ENCODE measurements around the gene MYO5B.
"Not testable (repeated sequence)": the region's sequence is repeated elsewhere in the genome, so short reads cannot be mapped to it uniquely, and the experiment has no call there.

Gene MYO5B

DNA sequence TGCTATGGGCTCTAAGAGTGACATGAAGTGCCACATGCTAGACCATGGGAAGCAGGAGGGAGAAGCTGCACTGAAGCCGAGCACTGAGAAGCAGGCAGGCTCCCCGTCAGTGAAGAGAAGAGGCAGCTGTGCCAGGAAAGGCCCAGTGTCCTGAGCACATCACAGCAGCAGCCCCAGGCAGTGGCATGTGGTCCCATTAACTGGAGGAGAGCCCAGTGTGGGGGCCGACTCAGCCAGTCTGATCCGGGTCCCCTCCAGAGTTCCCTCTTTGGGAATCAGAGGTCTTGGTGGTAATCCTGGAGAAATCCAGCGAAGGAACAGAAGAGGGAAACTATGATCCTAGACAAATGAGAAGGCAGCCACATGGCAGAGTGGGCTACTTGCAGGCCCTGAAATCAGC lies 284.9 kb downstream of the MYO5B start:
- DNase-seq, result no peak

DNA sequence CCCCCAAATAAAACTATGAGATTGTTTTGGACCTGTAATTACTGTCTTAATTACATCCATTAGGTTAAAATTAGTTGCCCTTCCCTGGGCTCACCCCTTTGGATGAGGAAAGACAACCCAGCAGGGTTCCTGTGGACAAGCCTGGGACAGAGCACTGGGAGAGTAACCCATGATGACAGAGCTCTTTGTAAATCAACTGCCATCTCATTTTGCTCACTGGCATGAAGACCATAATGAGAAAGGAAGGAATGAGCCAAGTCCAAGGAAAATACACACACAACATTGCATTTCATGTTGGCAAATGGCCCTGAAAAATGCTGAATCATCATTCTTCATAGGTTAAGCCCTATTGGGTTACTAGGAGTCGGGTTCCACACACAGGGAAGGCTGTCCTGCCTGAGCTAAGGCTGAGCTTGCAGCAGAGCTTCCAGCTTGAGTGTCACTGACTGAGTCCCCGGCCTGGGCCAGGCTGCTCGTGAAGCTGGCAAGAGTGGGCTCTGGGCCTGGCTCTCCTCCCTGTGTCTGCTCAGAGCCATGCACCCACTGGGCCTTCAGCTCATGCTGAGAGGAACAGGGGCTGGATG lies 287.5 kb downstream of the MYO5B start:
- no peak for DNase-seq

DNA sequence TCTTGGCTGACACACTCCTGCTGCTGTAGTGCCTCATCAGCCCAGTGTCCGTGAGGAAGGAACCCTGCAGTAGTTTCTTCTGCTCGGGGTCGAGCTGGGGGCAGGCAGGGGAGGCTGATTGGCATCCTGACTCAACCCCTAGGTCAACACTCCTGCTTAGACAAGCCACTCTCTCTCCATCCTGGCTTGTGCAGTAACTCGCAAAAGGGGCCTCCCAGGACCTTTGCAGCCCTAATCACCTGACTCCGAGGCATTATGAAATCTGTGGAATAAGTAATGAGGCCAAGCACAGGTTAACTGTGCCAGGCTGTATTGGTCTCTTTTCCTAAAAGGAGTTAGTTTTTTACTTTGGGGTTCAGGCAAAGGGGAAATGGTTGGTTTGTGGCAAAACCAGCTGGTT lies 289.2 kb downstream of the MYO5B start:
- DNase-seq, result no peak

DNA sequence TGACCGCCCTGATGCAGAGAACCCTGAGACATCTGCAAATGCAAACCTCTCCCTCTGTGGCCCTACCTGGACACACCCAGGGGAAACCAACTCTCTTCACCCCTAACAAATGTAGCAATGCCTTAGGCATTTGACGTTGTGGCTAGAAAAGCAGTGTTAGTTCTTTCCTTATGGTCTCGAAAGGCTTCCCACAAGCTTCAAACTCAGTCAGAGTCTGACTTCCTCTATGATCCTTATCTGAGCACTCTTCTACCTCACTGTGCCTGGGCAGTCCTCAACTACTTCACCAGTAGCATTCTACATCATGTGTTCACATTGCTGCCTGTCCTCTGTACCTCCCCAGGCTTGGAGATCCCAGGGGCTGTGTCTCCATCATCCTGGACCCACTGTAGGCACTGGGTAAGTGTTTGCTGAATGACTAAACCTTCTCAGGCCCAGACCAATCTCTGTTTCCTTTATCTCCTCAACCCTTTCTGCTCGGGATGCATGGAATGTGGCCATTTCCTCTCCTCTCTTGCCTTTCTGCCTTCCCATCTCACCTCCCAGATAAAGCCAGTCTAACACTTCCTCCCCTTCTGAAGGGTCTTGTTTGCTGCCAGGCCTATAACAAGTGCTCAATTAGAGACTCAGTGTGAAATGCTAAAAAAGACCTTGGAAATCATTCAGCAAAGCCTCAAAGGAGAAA lies 289.9 kb downstream of the MYO5B start:
- DNase-seq, result no peak

DNA sequence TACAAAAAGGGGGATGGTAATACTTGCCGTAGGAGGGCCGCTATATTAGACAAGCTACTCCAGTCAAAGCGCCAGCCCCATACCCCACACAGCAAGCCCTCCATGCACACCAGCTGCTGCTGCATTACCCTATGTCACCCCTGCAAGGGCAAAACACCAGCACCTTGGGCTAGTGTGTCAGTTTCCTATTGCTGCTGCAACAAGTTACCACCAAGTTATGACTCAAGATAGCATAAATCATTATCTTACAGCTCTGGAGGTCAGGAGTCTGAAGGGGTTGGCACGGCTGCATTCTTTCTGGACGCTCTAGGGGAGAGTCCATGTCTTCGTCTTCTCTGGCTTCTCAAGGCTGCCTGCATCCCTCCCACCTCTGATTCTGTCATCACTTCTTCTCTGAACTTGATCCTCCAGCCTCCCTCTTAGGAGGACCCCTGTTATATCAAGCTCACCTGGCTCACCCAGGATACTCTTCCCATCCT lies 293.0 kb downstream of the MYO5B start:
- no peak for DNase-seq

DNA sequence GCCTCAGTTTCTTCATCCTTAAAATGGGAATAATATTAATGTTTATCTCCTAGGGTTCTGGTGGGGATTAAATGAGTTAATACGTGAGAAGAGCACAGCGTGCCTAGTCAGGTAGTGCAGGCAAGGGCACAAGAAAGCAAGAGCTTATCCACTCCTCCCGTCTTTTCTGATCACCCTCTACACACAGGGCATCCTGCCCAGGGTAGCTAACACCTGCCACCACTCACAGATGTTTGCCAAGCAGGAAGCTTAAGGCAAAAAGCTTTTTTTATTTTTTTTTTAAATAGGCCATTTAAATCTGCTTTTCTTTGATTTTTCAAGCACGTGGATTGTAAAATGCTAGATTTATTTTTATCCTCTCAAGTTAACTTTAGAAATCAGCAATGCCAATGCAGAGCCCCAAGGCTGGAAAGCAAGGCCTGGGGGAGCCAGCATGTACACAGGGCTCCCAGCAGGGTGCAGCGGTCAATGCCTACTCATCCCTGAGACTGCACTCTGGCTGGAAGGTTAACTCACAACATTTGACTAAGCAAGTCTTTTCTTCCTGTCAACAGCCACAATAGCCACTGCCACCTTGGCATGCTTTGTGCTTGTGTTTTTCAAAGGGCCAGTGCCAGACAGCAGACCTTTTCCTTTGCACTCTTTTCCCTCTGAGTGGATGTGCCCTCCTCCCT lies 295.2 kb downstream of the MYO5B start:
- DNase-seq, result no peak

DNA sequence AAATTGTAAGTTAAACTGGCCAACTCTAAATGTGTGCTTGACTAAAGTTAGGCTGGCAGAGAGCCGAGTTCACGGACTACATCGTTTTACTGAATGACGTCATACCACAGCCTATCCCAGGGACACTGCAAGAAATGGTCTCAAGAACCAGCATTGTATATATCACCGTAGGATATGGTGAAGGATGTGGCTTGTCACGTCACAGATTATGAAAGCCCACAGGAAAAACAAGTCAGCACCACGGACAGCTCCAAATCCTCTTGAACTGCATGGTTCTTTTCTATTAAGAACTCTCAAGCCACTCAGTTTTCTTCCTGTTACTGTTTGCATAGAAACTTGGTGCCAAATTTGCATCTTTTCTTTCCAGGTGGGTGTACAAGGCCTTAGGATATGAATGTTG lies 296.5 kb downstream of the MYO5B start:
- DNase-seq, result peak; percentile 83

DNA sequence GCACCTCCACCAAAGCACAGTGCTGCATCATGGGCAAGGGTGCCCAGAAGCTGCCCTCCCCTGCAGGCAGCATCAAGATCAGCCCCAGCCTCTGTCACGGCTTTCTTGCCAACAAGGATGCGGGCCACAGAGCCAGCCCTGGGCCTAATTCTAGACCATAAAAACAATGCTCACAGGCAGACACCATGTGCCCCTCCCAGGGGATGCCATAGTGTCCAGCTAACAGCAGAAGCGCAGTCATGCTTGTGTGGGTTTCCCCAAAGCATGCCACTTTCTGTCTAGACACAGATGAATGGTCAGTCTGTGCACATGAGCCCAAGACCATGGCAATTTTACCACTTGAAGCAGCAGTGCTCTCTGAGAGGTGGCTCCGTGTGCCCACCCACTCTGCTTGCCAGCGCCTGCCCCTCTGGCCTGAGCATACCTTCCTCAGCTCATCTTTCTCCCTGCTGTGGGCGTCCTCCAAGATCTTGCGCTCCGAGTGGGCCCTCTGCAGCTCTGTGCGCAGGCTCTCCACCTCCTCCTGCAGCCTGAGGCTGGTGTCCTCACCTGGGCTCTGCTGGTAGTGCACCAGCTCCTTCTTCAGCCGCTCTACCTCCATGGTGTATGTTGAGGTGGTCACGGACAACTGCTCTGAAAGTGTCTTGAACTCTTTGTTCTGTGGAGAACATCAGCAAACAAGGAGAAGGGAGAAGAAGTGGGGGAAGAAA lies 300.3 kb downstream of the MYO5B start:
- no peak for DNase-seq

DNA sequence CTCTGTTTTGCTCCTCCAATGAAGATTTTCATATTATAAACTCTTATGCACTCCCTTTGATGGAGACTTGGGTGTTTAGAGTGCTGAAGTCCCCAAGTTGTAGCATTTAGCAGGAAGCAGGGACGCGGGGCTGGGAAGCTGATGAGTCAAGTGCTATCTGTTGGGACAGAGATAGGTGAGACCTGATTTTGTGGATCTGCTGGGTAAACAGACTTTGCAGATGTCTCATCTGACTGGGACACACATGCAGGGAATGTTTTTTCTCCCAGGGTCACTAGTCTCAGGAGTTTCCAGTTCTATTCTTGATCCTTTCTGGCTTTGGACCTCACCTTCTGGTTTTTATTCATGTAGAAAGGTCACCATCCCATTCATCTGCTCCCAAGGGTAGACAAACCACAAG lies 301.9 kb downstream of the MYO5B start:
- DNase-seq, result no peak

DNA sequence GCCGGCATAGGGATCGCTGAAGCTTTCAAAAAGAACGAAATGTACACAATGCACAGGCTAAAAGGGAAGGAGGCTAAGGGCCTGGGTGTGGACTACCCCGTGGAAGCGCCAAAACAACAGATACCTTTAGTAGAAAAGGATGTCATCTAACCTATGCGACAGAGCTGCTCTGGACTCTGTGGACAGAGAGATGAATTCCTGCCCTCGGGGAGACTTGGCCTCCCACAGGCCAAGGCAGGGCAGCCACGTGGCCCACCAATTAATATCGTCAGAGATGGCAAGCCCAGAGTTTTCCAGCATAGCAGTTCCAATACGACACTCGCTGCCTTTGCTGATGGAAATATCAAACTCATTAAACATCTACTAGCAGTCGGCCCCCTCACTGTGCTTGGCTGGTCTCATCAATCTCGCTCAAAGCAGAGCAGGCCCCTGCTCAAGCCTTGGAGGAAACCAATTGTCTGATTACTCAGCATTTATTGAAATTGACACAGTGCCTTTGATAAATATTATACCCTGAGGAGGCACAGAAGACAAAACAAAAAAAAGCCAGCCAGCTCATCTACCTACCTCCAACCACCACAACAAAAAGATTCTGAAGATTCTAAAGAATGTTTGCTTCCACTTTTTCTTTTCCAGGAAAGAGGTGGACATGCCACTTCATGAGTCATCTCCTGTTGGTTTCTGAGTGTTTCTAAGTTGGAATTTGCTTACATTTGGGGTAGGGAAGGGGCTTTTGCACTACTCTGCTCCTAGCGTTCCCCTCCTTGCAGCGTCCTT lies 302.6 kb downstream of the MYO5B start:
- DNase-seq, result peak; percentile 7

DNA sequence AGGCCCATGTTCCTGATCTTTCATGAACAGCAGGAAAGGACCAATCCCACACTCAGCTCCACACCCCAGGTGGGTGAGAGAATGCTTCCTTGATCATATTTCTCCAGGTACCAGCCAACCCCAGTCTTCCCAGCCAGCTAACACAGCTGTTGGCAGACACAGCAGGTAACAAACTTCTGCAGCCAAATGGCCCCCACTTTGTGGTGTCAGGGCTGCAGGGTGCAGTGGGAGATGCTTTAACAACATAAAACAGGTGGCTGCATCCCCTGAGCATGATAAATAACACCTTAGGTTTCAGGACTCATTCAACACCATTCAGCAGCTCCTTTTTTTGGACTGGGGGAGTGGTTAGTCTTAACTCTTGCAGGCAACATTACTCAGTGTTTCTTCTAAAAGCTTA lies 304.9 kb downstream of the MYO5B start:
- no peak for DNase-seq

DNA sequence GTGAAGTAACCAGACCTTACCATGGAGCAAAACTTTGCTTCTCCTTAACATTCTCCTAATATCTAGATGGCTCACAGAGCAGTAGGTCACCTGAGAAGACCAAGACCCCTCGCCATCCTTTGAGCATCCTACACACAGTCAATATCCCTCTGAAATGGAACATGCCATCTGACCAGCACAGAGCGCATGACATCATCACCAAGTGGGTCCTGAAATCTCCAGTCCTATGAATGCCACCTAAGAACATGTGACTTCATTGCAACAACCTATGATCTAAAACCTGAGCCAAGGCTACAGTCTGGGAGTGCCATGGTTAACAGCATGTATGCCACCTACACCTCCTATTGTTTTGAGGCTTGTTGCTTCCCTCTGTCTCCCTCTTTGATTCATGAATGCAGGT lies 305.4 kb downstream of the MYO5B start:
- DNase-seq, result not testable (repeated sequence)

DNA sequence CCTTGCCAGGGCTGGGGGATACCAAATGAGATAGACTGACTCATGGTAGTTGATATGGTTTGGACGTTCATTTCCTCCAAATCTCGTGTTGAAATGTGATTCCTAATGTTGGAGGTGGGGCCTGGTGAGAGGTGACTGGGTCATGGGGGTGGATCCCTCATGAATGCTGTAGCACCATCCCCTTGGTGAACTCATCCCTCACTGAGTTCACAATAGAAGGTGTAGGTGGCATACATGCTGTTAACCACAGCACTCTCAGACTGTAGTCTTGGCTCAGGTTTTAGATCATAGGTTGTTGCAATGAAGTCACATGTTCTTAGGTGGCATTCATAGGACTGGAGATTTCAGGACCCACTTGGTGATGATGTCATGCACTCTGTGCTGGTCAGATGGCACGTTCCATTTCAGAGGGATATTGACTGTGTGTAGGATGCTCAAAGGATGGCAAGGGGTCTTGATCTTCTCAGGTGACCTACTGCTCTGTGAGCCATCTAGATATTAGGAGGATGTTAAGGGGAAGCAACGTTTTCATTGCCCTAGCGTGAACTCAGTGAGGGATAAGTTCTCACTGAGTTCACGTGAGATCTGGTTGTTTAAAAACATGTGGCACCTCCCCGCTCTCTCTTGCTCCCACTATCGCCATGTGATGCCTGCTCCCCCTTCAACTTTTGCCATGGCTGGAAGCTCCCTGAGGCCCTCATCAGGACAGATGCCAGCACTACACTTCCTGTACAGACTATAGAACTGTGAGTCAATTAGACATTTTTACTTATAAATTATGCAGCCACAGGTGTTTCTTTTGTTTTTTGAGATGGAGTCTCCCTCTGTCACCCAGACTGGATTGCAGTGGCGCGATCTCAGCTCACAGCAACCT lies 307.8 kb downstream of the MYO5B start:
- no peak for DNase-seq

DNA sequence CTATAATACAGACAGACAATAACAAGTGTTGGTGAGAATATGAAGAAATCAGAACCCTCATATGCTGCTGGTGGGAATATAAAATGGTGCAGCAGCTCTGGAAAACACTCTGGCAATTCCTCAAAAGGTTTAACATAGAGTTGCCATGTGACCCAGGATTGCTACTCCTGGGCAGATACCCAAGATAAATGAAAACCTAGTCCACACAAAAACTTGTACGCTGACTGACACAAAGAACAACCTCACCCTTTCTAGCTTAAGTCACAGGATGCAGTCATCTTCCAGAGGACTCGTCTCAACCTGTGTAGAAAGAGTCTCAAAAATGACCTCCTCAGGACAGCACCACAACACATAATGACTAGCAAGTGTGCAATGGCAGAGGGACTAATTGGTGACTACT lies 310.0 kb downstream of the MYO5B start:
- DNase-seq, result no peak

DNA sequence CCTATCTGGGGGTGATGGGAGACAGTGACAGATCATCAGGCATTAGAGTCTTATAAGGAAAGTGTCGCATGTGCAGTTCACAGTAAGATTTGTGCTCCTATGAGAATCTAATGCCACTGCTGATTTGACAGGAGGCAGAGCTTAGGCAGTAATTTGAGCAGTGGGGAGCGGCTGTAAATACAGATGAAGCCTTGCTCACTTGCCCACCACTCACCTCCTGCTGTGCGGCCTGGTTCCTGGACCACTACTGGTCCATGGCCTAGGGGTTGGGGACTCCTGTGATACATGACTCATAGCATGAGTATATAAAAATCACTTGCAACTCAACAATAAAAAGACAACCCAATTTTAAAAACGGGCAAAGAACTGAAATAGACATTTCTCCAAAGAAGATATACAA lies 310.5 kb downstream of the MYO5B start:
- DNase-seq, result no peak

DNA sequence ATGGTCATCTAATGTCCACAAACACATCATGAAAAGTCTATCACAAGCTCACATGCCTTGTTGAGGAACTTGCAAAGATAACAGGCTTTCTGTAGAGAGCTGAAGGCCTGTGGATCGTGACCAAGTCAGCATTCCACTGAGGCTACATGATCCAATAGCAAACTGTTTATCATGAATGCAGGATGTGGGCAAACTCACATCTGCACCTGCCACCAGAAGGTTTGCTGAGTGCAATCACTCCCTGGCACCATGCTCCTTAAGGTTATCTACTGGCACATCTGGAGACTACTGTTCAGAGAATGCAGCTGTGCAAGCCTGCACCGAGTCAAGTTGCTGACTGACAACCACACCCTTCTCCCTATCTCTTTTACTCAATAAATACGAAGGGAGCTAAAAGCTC lies 314.3 kb downstream of the MYO5B start:
- DNase-seq, result peak; percentile 6

DNA sequence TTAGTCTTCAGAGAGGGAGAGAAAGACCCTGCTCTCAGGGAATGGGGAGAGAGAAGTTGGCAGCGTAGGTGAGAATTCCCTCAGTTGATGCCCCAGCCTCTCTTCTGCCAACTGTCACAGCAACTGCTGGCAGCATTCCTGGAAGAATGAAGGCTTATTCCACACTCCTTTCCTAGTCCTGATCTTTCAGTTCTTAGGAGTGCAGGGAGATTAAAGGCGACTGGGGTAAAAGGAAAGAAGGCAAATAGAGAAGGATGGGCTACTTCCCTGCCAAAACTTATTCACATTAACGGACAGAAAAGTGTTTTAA lies 315.7 kb downstream of the MYO5B start:
- DNase-seq, result no peak

DNA sequence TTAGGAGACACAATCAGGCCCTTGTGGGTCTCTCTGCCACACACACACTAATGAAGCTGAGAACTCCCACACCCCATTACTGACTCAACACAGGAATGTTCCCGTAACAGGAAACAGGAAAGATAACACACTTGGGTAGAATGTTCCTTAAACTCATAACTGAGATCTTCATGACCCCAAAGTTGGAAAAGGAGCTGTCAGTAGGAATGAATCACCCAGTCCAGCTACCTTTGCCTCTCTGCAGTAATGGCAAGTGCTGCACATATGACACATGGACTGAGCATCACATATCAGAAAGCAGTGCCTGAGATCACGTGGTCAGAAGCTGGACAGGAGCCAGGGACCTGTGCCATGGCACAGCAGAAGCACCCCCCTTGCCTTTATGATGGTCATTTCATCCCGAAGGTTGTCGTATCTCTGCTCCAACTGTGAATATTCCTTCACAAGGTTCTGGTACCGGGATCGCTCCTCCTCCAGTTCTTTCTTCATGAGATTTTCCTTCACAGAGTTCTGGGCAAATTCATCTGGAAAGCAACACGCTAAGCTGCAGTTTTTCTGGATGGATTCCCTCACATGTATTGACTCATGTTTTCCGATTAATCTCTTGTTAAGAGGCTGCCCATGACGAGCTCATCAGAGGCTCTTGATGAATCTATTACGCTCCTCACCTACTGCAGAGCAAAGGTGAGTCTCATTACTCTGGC lies 316.2 kb downstream of the MYO5B start:
- DNase-seq, result no peak

DNA sequence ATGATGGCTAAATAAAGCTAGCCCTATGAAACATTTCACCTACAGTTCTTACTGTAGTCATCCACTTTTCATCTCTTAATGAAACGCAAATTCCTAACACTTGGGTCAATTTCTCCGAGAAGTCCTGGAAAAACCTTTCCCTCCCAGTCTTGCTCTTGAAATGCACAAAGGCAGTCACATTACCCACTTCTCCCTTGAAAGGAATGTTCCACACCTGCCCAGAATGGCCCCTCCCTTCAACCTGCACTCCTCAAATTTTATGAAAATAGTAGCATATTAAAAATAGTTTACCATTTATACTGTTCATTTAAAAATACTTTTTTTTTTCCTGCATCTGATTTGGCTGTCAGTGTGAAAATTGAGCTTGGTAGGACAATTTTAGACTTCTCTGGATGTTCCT lies 316.9 kb downstream of the MYO5B start:
- no peak for DNase-seq

DNA sequence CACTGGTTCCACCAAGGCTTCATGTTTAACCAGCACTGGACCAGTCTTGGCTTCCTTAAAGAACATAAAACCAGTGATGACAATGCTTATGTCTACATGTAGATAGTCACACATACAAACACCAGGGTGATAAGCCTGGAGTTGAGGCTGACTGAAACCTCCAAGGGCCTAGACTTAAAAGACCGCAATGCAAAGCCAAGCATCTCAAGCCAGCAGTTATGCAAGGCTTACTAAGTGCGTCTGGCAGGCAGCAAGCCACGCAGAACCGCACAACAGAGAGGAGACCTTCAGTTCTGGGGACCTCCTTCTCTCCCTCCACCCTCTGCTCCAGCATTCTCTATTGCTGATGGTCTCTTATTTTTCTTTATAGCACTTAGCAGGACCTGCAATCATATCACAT lies 318.4 kb downstream of the MYO5B start:
- no peak for DNase-seq

DNA sequence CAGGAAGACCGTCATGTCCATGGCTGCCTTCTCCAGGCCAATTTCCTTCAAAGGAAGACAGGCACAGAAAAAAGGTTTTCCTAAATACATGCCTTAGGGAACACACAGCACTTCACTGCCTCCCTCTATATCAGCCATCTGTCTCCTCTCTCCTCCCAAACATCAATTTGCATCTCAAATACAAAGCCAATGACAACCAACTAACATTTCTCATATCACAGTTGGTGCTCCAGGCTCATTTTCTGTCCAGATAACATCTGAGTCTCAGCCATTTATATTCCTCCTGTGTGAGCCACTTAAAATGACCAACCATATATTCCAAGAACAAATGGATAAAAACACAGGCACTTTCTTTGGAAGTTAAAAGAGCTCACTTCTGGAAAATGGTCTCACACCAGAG lies 319.2 kb downstream of the MYO5B start:
- no peak for DNase-seq

DNA sequence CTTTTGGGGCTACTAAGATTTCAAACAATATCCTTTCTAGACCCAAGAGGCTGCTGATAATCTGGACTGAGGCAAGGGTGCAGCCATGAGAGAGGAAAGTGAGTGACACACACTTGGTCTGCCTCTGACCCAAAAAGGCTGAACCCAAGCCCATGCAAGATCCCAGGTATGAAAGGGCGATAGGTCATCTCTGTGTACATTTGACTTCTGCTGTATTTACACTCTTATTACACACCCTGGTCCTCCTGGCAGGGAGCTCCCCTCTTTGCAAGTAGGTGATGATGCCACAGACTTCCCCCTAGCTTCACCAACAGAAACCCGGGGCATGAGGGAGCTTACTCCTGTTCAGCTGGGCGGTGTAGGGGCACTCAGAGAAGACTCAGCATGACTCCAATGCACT lies 319.8 kb downstream of the MYO5B start:
- DNase-seq, result no peak

Data from OCI-M1 (cell line).